Activated T-helper 17 cell treated with anti-CD3 and anti-CD28 coated beads, Interleukin-2, amount 50 U/mL, for 72 hours (primary cell): ENCODE data around the gene RNF34. TPM values are rescaled to one million over a fixed set of nuclear protein-coding genes. Genes with fewer than 3 reads are reported as not detected.
A peak's percentile ranks its signal among the peaks of the same experiment; 100 is the strongest.

Source experiments
- ATAC-seq: fragments of 150-1000 bp; cut with Tn5 transposase; replicated peaks from 2 replicates; pipeline ENCODE4 v1.10.0; 2021; ENCODE audit warnings: mild to moderate bottlenecking, moderate library complexity
- H3K27ac Mint-ChIP-seq: one replicate; pipeline ENCODE4 v1.8.0; 2022; ENCODE audit warnings: mixed read lengths
- H3K27me3 Mint-ChIP-seq: one replicate; pipeline ENCODE4 v1.8.0; 2022; ENCODE audit warnings: mixed read lengths
- H3K36me3 Mint-ChIP-seq: one replicate; pipeline ENCODE4 v1.8.0; 2022; ENCODE audit warnings: low read depth, mild to moderate bottlenecking, mixed read lengths
- H3K4me1 Mint-ChIP-seq: one replicate; pipeline ENCODE4 v1.8.0; 2022; ENCODE audit warnings: mixed read lengths
- H3K4me3 Mint-ChIP-seq: one replicate; pipeline ENCODE4 v1.8.0; 2022; ENCODE audit warnings: mild to moderate bottlenecking, mixed read lengths
- H3K9me3 Mint-ChIP-seq: one replicate; pipeline ENCODE4 v1.8.0; 2022; ENCODE audit warnings: mixed read lengths
- total RNA-seq, 2 donors: library from RNA; stranded (reverse); gene quantifications; one replicate each; pipeline ENCODE4 v1.2.3, GENCODE V29; 2022

The RNF34 gene
- total RNA-seq, 2 donors from 2014 or later = 62.8 to 98.5 TPM

DNA sequence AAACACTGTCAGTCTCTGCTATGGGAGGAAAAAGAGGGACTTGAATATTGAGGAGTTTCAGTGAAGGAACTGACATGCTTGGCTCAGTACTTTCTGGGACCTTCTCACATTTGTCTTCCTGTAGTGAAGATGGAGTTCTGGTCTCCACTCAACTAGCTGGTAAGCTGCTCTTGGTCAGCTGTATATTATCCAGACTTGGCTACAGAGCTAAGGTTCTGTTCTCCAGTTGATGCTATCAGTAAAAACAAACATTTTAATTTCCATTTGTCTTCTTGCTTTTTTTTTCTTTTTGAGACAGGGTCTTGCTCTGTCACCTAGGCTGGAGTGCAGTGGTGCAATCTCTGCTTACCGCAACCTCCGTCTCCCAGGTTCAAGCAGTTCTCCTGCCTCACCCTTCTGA, 5.3 kb downstream of the RNF34 start:
- H3K27ac Mint-ChIP-seq = peak overlapping the region; percentile 46
- peaks cover 96% of the 10 kb centered on the region for H3K36me3 Mint-ChIP-seq
- no peaks in the 10 kb centered on the region for H3K27me3 Mint-ChIP-seq
- no peak overlapping the region for H3K4me3 Mint-ChIP-seq
- ATAC-seq = no peak
- peaks cover 20% of the 10 kb centered on the region for H3K4me1 Mint-ChIP-seq
- no peaks in the 10 kb centered on the region for H3K9me3 Mint-ChIP-seq

DNA sequence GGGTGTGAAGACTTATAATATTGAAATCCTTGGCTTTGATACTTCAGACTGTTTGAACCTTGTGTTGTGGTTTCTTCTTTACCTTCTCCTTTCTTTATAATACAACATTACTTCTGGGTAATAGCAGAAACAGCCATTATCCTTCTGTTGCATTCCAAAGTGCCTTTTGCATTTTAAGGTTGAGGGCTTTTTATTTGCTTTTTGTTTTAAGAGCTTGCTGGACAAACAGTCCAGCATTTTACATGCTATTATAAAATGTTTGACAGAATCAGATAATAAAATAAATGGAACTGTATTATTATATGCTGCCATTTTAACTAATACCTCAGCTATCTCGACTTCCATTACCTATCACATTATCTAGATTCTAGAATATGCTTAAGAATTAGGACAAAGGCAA, 14.0 kb downstream of the RNF34 start:
- H3K27ac Mint-ChIP-seq = no peak overlapping the region
- no peaks in the 10 kb centered on the region for H3K27me3 Mint-ChIP-seq
- no peaks in the 10 kb centered on the region for H3K9me3 Mint-ChIP-seq
- H3K4me3 Mint-ChIP-seq = no peak overlapping the region
- H3K36me3 Mint-ChIP-seq = peaks cover 94% of the 10 kb centered on the region
- no peak for ATAC-seq
- H3K4me1 Mint-ChIP-seq = no peaks in the 10 kb centered on the region

DNA sequence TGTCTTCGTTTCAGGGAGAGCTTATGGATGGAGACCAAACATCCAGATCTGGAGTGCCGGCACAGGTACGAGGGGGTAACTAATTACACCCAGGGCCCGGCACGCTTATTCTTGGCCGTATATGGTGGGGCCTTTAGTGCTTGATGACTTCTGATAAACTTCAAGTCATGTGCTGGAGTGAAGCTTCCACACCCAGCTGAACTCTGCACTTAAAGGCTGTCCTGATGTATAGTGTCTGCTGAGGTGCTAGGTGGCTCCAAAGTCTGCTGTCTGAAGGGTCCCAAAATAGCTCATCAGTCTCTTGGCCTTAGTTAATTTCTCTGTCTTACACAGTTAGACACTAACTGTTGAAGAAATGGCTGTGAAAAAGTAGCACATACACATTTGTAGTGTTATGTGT, 17.9 kb downstream of the RNF34 start:
- H3K9me3 Mint-ChIP-seq = no peaks in the 10 kb centered on the region
- H3K27me3 Mint-ChIP-seq = no peaks in the 10 kb centered on the region
- peak overlapping the region; percentile 32 for H3K27ac Mint-ChIP-seq
- no peak for ATAC-seq
- H3K4me3 Mint-ChIP-seq = no peak overlapping the region
- peaks cover 97% of the 10 kb centered on the region for H3K36me3 Mint-ChIP-seq
- H3K4me1 Mint-ChIP-seq = peaks cover 4% of the 10 kb centered on the region

DNA sequence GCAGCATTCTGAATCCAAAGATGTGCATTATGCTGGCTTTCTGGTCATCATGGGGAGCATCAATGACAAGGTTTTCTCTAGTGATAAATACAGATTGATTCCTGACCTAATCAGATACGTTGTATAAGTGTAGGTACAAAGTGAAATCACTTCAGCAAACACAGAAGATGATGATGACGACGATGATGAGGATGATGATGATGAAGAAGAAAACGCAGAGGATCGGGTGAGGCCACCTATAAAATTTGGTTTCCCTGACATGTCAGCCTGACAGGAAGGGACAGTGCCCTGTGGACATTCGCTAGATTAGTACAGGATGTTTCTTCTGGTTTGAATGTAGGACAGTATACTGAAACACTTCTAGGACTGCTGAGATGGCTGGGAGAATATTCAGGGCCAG, 20.2 kb downstream of the RNF34 start:
- Mint-ChIP-seq H3K36me3 (peaks cover 100% of the 10 kb centered on the region), H3K9me3 (no peaks in the 10 kb centered on the region), H3K27me3 (no peaks in the 10 kb centered on the region), H3K4me3 (no peak overlapping the region), H3K4me1 (peaks cover 4% of the 10 kb centered on the region), H3K27ac (peak overlapping the region; percentile 17)
- no peak for ATAC-seq

DNA sequence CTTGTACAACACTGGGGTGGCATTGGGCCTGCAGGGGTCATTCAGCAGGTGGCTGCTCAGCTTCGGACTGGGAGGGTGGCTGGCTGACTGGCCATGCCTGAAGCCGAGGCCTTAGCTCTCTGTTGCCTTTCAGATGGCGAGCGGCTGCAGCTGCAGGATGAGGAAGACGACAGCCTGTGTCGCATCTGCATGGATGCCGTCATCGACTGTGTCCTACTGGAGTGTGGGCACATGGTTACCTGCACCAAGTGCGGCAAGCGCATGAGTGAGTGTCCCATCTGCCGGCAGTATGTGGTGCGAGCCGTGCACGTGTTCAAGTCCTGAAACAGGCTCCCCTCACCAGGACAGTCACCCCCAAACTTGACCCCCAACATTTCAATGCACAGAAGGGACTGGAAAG, 23.3 kb downstream of the RNF34 start:
- no peaks in the 10 kb centered on the region for H3K27me3 Mint-ChIP-seq
- no peaks in the 10 kb centered on the region for H3K9me3 Mint-ChIP-seq
- H3K4me1 Mint-ChIP-seq = peaks cover 4% of the 10 kb centered on the region
- H3K36me3 Mint-ChIP-seq = peaks cover 100% of the 10 kb centered on the region
- no peak overlapping the region for H3K27ac Mint-ChIP-seq
- no peak for ATAC-seq
- no peak overlapping the region for H3K4me3 Mint-ChIP-seq

DNA sequence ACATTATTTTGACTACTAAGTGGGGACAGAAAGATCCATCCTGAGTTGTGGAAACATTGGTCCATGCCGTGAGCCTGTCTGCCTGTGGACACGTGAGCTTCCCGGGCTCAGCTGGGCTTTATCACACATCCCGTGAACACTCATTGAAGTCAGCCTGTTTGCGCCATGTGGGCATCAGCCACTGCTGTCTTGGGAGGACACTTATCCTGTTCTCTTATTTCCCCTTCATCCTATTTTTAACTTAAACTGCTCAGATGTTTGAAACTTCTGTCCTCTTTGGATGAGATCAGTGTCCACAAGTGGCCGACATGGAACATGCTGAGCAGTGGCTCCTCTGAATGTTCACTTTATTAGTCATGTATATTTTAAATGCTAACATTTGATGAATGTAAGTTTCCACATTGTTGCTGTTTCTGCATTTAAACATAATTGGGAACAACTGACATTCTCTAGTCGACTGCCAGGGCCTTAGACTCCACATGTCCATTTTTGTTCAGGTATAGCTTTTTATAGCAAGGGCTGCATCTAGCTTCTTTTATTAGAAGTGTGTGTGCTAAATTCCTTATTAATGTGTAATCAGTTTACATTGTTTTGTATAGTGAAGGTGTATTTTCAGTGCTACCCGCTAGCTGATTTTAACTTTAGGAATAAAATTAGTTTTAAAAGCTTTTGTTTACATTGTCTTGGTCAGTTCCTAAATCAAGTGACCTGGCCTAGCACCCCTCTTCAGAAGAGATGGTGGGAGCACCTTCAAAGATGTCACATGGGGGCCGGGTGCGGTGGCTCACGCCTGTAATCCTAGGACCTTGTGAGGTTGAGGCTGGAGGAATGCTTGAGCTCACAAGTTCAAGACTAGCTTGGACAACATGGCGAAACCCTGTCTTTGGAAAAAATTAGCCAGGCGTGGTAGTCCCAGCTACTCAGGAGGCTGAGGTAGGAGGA, 24.0 kb downstream of the RNF34 start:
- Mint-ChIP-seq H3K36me3 (peaks cover 100% of the 10 kb centered on the region), H3K4me3 (no peak overlapping the region)

DNA sequence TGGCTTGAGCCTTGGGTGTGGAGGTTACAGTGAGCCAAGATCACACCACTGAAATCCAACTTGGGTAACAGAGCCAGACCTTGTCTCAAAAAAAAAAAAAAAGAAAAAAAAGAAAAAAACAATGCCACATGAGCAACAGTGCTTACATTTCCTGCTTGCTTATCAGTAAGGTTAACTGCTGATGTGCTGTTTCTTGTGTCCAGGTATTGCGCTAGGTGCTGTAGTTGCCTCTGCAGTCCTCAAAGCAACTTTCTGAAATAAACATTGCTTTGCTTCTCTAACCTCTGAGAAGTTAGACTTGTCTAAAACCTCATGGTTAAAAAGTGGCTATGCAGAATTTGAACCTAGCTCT, 24.7 kb downstream of the RNF34 start:
- Mint-ChIP-seq H3K36me3 (peaks cover 100% of the 10 kb centered on the region), H3K4me3 (no peak overlapping the region), H3K27ac (no peak overlapping the region), H3K27me3 (no peaks in the 10 kb centered on the region), H3K4me1 (peaks cover 4% of the 10 kb centered on the region), H3K9me3 (no peaks in the 10 kb centered on the region)
- ATAC-seq = no peak

More for the DNA sequence above, 24.0 kb downstream of the RNF34 start:
- H3K9me3 Mint-ChIP-seq = no peaks in the 10 kb centered on the region
- no peak for ATAC-seq
- H3K27me3 Mint-ChIP-seq = no peaks in the 10 kb centered on the region
- H3K27ac Mint-ChIP-seq = no peak overlapping the region
- peaks cover 4% of the 10 kb centered on the region for H3K4me1 Mint-ChIP-seq

DNA sequence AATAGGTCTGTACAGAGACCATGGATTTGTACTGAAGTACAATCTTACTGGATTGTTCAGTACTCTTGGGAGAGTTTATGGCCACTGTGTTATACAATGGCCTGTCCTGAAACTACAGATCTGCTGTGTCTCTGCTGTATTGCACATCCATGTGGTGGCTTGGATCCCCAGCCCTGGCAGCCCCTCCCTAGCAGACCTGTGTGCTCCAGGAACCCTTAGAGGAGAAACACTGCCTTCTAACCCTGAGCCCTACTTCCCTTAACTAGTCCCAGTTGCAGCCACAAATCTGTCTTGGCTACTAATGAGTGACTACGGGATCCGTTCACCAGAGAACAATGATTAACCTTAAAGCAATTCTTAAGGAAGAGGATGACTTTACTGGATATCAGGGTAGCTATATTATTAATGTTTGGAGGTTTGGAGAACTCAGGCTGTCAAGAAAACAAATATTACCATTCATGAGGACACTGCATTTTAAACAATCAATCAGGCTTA, 27.7 kb downstream of the RNF34 start:
- no peak for ATAC-seq
- H3K4me3 Mint-ChIP-seq = no peak overlapping the region
- peaks cover 100% of the 10 kb centered on the region for H3K36me3 Mint-ChIP-seq
- no peaks in the 10 kb centered on the region for H3K9me3 Mint-ChIP-seq
- H3K4me1 Mint-ChIP-seq = no peaks in the 10 kb centered on the region
- H3K27ac Mint-ChIP-seq = peak overlapping the region; percentile 67
- H3K27me3 Mint-ChIP-seq = no peaks in the 10 kb centered on the region

DNA sequence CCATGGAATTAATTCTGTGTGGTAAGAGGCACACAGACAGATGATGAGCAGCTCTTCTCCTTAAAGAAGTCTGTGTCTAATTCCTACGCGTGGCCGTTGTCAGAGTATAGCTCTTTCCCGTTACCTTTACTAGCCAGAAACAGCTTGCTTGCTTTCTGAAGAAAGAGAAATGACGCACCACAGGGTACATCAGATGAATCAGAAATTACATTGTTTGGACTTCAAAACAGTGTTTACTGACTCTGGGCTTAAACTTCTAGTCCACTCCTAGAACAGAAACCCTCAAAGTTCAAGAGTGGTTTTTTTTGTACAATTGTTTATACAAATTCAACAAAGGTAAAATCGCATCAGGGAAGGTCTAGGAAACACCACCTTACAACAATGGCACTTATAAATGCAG, 29.0 kb downstream of the RNF34 start:
- Mint-ChIP-seq H3K36me3 (peaks cover 100% of the 10 kb centered on the region), H3K4me1 (no peaks in the 10 kb centered on the region), H3K27ac (no peak overlapping the region)

DNA sequence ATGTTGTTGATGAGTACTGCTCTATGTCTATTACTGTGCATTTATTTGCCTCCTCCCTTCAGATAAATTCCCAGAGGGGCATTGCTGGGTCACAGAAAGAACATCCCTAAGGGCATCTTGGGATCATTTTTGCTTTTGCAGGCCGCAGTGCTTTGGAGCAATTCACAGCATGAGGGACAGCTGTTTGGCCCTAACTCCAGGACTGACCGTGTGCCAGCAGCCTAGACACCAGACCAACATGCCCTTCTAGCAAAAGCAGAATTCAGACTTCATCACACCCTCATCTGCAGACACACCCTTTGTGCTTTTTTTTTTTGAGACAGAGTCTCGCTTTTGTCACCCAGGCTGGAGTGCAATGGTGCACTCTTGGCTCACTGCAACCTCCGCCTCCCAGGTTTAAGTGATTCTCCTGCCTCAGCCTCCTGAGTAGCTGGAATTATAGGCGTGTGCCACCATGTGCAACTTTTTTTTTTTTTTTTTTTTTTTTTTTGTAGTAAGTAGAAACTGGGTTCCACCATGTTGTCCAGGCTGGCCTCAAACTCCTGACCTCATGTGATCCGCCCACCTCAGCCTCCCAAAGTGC, 31.0 kb downstream of the RNF34 start:
- peaks cover 100% of the 10 kb centered on the region for H3K36me3 Mint-ChIP-seq
- no peak overlapping the region for H3K4me3 Mint-ChIP-seq
- H3K27ac Mint-ChIP-seq = no peak overlapping the region

More for the DNA sequence above, 29.0 kb downstream of the RNF34 start:
- no peaks in the 10 kb centered on the region for H3K9me3 Mint-ChIP-seq
- no peak overlapping the region for H3K4me3 Mint-ChIP-seq
- ATAC-seq = no peak
- H3K27me3 Mint-ChIP-seq = no peaks in the 10 kb centered on the region

DNA sequence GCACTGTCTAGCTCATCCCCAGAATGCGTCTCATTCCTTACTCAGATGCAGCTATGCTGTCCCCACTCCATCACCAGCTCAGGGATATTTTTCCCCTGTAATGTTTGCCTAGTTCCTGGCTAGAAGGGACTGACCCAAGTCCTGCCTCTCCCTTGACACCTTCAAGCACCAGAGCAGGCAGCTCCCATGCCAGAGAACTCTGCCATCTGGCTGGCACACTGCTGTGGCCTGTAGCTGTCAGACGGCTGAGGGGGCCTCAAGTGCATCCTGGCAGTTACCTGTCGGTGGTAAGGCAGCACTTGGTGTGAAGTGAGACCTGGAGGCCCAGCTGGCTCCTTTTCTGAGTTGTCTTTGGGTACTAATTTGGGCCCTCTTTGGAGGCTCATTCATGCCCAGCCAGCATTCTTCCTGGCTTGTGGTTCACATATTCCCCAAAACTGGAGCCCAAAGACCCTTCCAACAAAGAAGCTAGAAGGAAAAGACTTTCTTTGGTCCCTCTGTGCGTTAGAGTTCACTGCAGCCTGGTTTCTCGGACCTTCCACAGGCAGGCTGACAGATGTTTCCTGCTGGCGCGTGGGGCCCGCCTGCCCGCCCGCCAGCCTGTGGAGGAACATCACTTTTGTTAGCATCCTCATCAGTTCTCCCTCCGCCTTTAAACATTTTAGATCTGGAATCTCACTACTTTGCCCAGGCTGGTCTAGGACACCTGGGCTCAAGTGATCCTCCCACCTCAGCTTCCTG, 33.0 kb downstream of the RNF34 start:
- Mint-ChIP-seq H3K9me3 (peaks cover 7% of the 10 kb centered on the region), H3K27me3 (no peaks in the 10 kb centered on the region), H3K4me3 (no peak overlapping the region), H3K27ac (peak overlapping the region; percentile 55), H3K36me3 (peaks cover 100% of the 10 kb centered on the region), H3K4me1 (peaks cover 7% of the 10 kb centered on the region)
- no peak for ATAC-seq

More for the DNA sequence above, 31.0 kb downstream of the RNF34 start:
- no peak for ATAC-seq
- H3K4me1 Mint-ChIP-seq = no peaks in the 10 kb centered on the region
- H3K9me3 Mint-ChIP-seq = no peaks in the 10 kb centered on the region
- H3K27me3 Mint-ChIP-seq = no peaks in the 10 kb centered on the region

DNA sequence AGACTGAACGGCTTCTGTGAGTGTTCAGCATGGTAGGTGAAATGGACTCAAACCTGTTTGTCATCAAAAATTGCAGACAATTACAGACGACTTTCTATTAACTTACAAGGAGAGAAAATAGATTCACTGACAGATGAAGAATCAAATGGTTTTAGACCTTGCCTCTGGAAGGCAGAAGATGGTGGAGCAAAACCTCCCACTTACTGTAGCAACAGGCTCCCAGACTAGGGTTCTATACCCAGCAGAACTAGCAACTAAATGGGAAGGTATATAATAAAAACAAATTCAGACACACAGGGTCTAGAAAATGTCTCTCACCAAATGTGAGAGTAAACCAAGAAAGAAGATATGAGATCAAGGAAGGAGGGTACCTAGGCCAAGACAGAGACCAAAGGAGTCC, 36.8 kb downstream of the RNF34 start:
- H3K36me3 Mint-ChIP-seq = peaks cover 99% of the 10 kb centered on the region
- H3K27ac Mint-ChIP-seq = no peak overlapping the region
- H3K9me3 Mint-ChIP-seq = peaks cover 7% of the 10 kb centered on the region
- H3K4me3 Mint-ChIP-seq = no peak overlapping the region
- no peaks in the 10 kb centered on the region for H3K27me3 Mint-ChIP-seq
- no peak for ATAC-seq
- peaks cover 7% of the 10 kb centered on the region for H3K4me1 Mint-ChIP-seq

DNA sequence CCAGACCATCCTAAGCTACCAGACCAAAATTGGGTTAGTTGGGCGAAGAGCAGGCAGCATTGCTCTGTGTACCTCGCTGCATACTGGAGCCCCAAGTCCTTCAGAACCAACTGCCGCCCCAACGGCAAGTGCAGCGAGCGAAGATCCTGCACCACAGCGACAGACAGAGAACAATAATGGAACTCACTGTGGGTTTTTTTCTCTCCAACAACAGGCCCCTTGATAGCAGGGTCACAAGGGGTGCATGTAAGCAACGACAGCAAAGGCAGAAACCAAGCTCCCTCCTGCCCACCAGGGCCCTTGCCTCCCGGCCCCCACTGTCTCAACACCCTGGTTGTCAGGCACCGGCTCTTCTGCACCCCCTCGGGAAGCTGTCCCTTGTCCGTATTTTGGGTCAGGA, 39.0 kb downstream of the RNF34 start:
- no peak overlapping the region for H3K27ac Mint-ChIP-seq
- H3K4me3 Mint-ChIP-seq = no peak overlapping the region
- peaks cover 91% of the 10 kb centered on the region for H3K36me3 Mint-ChIP-seq
- H3K9me3 Mint-ChIP-seq = peaks cover 7% of the 10 kb centered on the region
- no peaks in the 10 kb centered on the region for H3K27me3 Mint-ChIP-seq
- ATAC-seq = no peak
- peaks cover 7% of the 10 kb centered on the region for H3K4me1 Mint-ChIP-seq

DNA sequence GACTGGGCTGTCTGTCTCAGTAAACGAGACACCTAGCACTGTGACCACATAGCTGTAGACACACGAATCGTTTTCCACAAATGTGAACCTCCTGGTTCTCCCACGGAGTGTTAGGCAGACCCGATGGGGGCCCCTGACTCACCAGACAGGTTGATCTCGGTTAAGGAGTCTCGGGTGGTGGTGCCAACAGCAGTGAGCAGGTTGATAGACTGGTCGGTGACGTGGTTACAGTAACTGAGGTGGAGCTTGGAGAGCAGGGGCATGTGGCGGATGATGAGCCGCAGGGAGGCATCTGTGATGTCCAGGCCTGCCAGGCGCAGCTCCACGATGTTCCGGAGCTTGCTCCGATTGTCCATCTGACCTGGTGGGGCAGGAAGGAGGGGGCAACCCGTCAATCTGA, 39.8 kb downstream of the RNF34 start:
- H3K9me3 Mint-ChIP-seq = peaks cover 7% of the 10 kb centered on the region
- peaks cover 91% of the 10 kb centered on the region for H3K36me3 Mint-ChIP-seq
- H3K27ac Mint-ChIP-seq = peak overlapping the region; percentile 61
- no peaks in the 10 kb centered on the region for H3K27me3 Mint-ChIP-seq
- ATAC-seq = no peak
- H3K4me1 Mint-ChIP-seq = peaks cover 7% of the 10 kb centered on the region
- H3K4me3 Mint-ChIP-seq = no peak overlapping the region
